MM.1S (cell line): ENCODE measurements around the gene SPAG16.

Source experiments
- DNase-seq: peaks from one replicate; pipeline ENCODE4 v3.0.0-alpha.2; 2015
- H2AFZ ChIP-seq: fragments of 300-600 bp; sonication (generic); 2 replicates; pipeline ENCODE4 v1.6.0; 2016; ENCODE audit warnings: antibody characterized with exemption, low read length
- H3F3A ChIP-seq: fragments of 300-600 bp; sonication (generic); 2 replicates; pipeline ENCODE4 v1.6.1; 2016; ENCODE audit warnings: mild to moderate bottlenecking, antibody characterized with exemption, low read length, moderate library complexity, mixed read lengths; ENCODE audit not compliant: insufficient read depth
- H3K27ac ChIP-seq: fragments of 300-600 bp; sonication (generic); 2 replicates; pipeline ENCODE4 v1.5.1; 2016; ENCODE audit warnings: mild to moderate bottlenecking, low read length
- H3K27me3 ChIP-seq: fragments of 300-600 bp; sonication (generic); replicated peaks from 2 replicates; pipeline ENCODE4 v1.6.0; 2016; ENCODE audit warnings: low read length; ENCODE audit not compliant: insufficient read depth
- H3K36me3 ChIP-seq: fragments of 300-600 bp; sonication (generic); replicated peaks from 2 replicates; pipeline ENCODE4 v1.6.1; 2016; ENCODE audit warnings: mild to moderate bottlenecking, low read length, mixed read lengths; ENCODE audit not compliant: insufficient read depth
- H3K4me1 ChIP-seq: fragments of 300-600 bp; sonication (generic); 2 replicates; pipeline ENCODE4 v1.6.1; 2016; ENCODE audit warnings: low read length, mixed read lengths
- H3K4me2 ChIP-seq: fragments of 300-600 bp; sonication (generic); 2 replicates; pipeline ENCODE4 v1.6.0; 2016; ENCODE audit warnings: low read depth, low read length
- H3K4me3 ChIP-seq: fragments of 300-600 bp; sonication (generic); 2 replicates; pipeline ENCODE4 v1.5.1; 2016; ENCODE audit warnings: low read length, mixed read lengths
- H3K79me2 ChIP-seq: fragments of 300-600 bp; sonication (generic); 2 replicates; pipeline ENCODE4 v1.6.1; 2016; ENCODE audit warnings: mixed run types, low read length, mixed read lengths
- H3K9ac ChIP-seq: fragments of 300-600 bp; sonication (generic); 2 replicates; pipeline ENCODE4 v1.6.1; 2016; ENCODE audit warnings: low read length, mixed read lengths
- H3K9me2 ChIP-seq: fragments of 300-600 bp; sonication (generic); replicated peaks from 2 replicates; pipeline ENCODE4 v1.6.1; 2016; ENCODE audit warnings: mild to moderate bottlenecking, low read length, mixed read lengths; ENCODE audit not compliant: insufficient read depth
- H3K9me3 ChIP-seq: fragments of 300-600 bp; sonication (generic); replicated peaks from 2 replicates; pipeline ENCODE4 v1.6.1; 2016; ENCODE audit warnings: mild to moderate bottlenecking, low read length, mixed read lengths; ENCODE audit not compliant: insufficient read depth
- H4K20me1 ChIP-seq: fragments of 300-600 bp; sonication (generic); 2 replicates; pipeline ENCODE4 v1.6.1; 2016; ENCODE audit warnings: mild to moderate bottlenecking, low read length, moderate library complexity, mixed read lengths; ENCODE audit not compliant: insufficient read depth
- EZH2 ChIP-seq: fragments of 300-600 bp; sonication (generic); optimal IDR thresholded peaks from 2 replicates; pipeline ENCODE3; 2017; ENCODE audit warnings: low read depth, mild to moderate bottlenecking, antibody characterized with exemption, low read length, mixed read lengths
- EZH2phosphoT487 ChIP-seq: fragments of 300-600 bp; sonication (generic); IDR thresholded peaks from 2 replicates; pipeline ENCODE4 v1.6.1; 2018; ENCODE audit warnings: antibody characterized with exemption, low read length
- TF ChIP-seq, protein P1 (sequence below): fragments of 300-600 bp; sonication (generic); IDR thresholded peaks from 2 replicates; pipeline ENCODE4 v1.5.1; 2016; ENCODE audit warnings: antibody characterized with exemption, low read length, mixed read lengths

SPAG16 gene

DNA sequence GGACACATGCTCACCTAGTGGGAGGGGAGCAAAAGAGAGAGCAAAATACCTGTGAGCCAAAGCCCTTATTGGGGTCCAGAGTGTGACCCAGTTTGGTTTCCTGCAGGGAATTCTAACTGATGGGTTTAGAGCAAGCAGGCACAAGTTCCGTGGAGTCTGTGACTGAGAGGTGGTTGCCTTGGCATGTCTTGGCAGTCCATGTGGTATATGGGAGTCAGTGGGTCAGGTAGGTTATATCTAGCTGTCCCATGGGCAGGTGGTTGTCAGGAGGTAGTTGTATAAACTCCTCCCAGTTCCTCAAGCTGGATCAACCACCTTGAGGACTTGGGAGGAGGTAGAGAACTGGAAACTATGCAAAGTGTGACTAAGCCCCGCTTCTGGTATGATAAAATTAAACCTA, 673.8 kb downstream of the SPAG16 start:
- Histone ChIP-seq H3K27ac (no peak overlapping the region), H3K9me2 (no peaks in the 10 kb centered on the region), H3K36me3 (no peaks in the 10 kb centered on the region), H3K4me1 (peaks cover 17% of the 10 kb centered on the region), H4K20me1 (no peaks in the 10 kb centered on the region), H3K9ac (no peak overlapping the region), H2AFZ (no peak overlapping the region), H3K27me3 (no peaks in the 10 kb centered on the region), H3K9me3 (no peaks in the 10 kb centered on the region), H3K4me2 (no peak overlapping the region), H3K4me3 (no peak overlapping the region), H3F3A (no peaks in the 10 kb centered on the region), H3K79me2 (no peaks in the 10 kb centered on the region)
- no peak for DNase-seq
- TF ChIP-seq EZH2phosphoT487 = no peak
- no peak for TF ChIP-seq EZH2
- TF ChIP-seq, protein P1, sequence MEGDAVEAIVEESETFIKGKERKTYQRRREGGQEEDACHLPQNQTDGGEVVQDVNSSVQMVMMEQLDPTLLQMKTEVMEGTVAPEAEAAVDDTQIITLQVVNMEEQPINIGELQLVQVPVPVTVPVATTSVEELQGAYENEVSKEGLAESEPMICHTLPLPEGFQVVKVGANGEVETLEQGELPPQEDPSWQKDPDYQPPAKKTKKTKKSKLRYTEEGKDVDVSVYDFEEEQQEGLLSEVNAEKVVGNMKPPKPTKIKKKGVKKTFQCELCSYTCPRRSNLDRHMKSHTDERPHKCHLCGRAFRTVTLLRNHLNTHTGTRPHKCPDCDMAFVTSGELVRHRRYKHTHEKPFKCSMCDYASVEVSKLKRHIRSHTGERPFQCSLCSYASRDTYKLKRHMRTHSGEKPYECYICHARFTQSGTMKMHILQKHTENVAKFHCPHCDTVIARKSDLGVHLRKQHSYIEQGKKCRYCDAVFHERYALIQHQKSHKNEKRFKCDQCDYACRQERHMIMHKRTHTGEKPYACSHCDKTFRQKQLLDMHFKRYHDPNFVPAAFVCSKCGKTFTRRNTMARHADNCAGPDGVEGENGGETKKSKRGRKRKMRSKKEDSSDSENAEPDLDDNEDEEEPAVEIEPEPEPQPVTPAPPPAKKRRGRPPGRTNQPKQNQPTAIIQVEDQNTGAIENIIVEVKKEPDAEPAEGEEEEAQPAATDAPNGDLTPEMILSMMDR = no peak

DNA sequence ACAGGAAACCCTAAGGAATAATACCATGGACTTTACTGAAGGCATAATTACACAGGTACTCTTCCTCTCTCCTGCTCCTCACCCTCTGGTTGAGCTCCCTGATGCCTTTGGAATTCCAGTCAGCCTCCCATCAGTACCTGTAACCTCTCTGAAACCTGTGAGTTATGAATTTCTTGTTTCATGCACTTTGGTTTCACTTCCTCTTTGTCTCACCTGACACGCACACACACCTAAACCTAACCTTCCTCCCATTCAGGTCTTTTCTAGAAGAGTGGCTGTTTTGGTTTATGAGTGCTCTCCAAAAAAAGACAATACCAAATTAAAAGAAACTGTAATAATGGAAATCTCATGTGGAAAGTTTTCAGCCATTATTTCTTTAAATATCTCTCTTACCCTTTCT, 675.3 kb downstream of the SPAG16 start:
- Histone ChIP-seq H3K36me3 (no peaks in the 10 kb centered on the region), H3K4me2 (peak overlapping the region; percentile 10; the same call in 1 of the 2 replicates), H4K20me1 (no peaks in the 10 kb centered on the region), H3K27me3 (no peaks in the 10 kb centered on the region), H3K4me1 (peaks cover 17% of the 10 kb centered on the region), H2AFZ (no peak overlapping the region), H3F3A (no peaks in the 10 kb centered on the region), H3K9ac (no peak overlapping the region), H3K4me3 (no peak overlapping the region), H3K79me2 (no peaks in the 10 kb centered on the region), H3K9me2 (no peaks in the 10 kb centered on the region), H3K9me3 (no peaks in the 10 kb centered on the region), H3K27ac (peak overlapping the region; percentile 14; the same call in 1 of the 2 replicates)
- TF ChIP-seq EZH2 = no peak
- TF ChIP-seq, protein P1 = no peak
- no peak for TF ChIP-seq EZH2phosphoT487
- peak; percentile 76 for DNase-seq

DNA sequence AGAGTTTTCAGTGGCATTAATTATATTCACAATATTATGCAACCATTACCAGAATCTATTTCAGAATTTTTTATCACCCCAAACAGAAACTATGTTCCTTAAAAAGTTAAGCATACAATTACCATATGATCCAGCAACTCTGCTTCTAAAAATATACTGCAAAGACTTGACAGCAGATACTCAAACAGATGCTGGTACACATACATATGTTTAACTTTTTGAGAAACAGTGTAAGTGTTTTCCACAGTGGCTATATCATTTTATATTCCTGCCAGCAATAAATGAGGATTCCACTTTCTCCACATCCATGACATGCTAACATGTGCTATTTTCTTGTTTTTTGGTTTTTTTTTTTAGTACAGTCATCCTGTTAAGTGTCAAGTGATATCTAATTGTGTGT, 687.3 kb downstream of the SPAG16 start:
- no peak overlapping the region for H3K27ac ChIP-seq
- H3K4me3 ChIP-seq = no peak overlapping the region
- H3K9me2 ChIP-seq = no peaks in the 10 kb centered on the region
- no peak overlapping the region for H2AFZ ChIP-seq
- H3K27me3 ChIP-seq = no peaks in the 10 kb centered on the region
- H3K36me3 ChIP-seq = no peaks in the 10 kb centered on the region
- no peak overlapping the region for H3K9ac ChIP-seq
- no peaks in the 10 kb centered on the region for H3F3A ChIP-seq
- H4K20me1 ChIP-seq = no peaks in the 10 kb centered on the region
- no peak for DNase-seq
- no peaks in the 10 kb centered on the region for H3K79me2 ChIP-seq
- no peaks in the 10 kb centered on the region for H3K9me3 ChIP-seq
- H3K4me1 ChIP-seq = no peaks in the 10 kb centered on the region
- H3K4me2 ChIP-seq = no peak overlapping the region
- TF ChIP-seq EZH2phosphoT487 (no peak), EZH2 (no peak)
- TF ChIP-seq, protein P1 = no peak
